Measurements from ENCODE around the gene ADAM21. TPM values are rescaled to one million over a fixed set of nuclear protein-coding genes. Genes with fewer than 3 reads are reported as not detected.

The ADAM21 gene
- total RNA-seq, 1 experiment from 2014 or later = not detected

- Histone ChIP-seq H2BK20ac (ENCODE audit: low read depth, low read length, poor library complexity, severe bottlenecking) (no peak overlapping the region), H3K9me3 (ENCODE audit: control insufficient read depth, low read depth, low read length) (peaks cover 43% of the 10 kb centered on the region), H3K18ac (ENCODE audit: insufficient read length, low read depth, low read length) (no peak overlapping the region), H3K23me2 (ENCODE audit: insufficient read length, low read depth, low read length, poor library complexity, severe bottlenecking) (no peaks in the 10 kb centered on the region), H3K23ac (ENCODE audit: insufficient read length, low read depth, low read length) (no peak overlapping the region), H3K4me2 (ENCODE audit: insufficient read depth, insufficient read length, low read length) (no peak overlapping the region), H3K27ac (ENCODE audit: insufficient read length, low read depth, low read length) (no peak overlapping the region), H2BK12ac (ENCODE audit: insufficient read length, low read depth, low read length) (no peak overlapping the region), H3K27me3 (ENCODE audit: insufficient read depth, low read length) (no peaks in the 10 kb centered on the region), H4K20me1 (ENCODE audit: control insufficient read depth, insufficient read depth, insufficient read length) (no peaks in the 10 kb centered on the region), H2BK15ac (ENCODE audit: low read depth, low read length) (no peak overlapping the region), H3K79me2 (ENCODE audit: insufficient read depth, low read length) (no peaks in the 10 kb centered on the region), H4K91ac (ENCODE audit: insufficient read length, low read depth, low read length) (no peak overlapping the region), H3K9ac (ENCODE audit: extremely low read depth, insufficient read length, low read length) (no peak overlapping the region), H3K56ac (ENCODE audit: insufficient read length, low read depth, low read length) (no peak overlapping the region), H4K5ac (ENCODE audit: insufficient read length, low read depth, low read length) (no peak overlapping the region), H3K79me1 (ENCODE audit: insufficient read depth, low read depth, low read length, poor library complexity, severe bottlenecking) (no peaks in the 10 kb centered on the region), H2AFZ (ENCODE audit: low read length) (no peak overlapping the region), H2BK120ac (ENCODE audit: low read depth, low read length, poor library complexity, severe bottlenecking) (no peak overlapping the region), H3K4ac (ENCODE audit: low read depth, low read length) (no peak overlapping the region), H2BK5ac (ENCODE audit: insufficient read length, low read length) (no peak overlapping the region), H2AK5ac (ENCODE audit: insufficient read length, low read length) (no peak overlapping the region), H3K14ac (ENCODE audit: insufficient read depth, low read length) (no peak overlapping the region), H3K4me1 (ENCODE audit: insufficient read depth, low read length) (no peaks in the 10 kb centered on the region), H3T11ph (ENCODE audit: low read length) (no peak overlapping the region), H4K8ac (replicated peaks; ENCODE audit: insufficient read length, low read depth, low read length) (no peak overlapping the region)
- Mint-ChIP-seq H3K4me3 (no peak overlapping the region), H3K4me1 (peaks cover 2 to 4% of the 10 kb centered on the region in 2 experiments; a peak in 1 of 4 replicates), H3K27me3 (ENCODE audit: low read depth) (peaks cover 6% of the 10 kb centered on the region), H3K36me3 (ENCODE audit: insufficient read depth in 1 of 3, low read depth in 3 of 3) (peaks cover 26 to 47% (median 45%) of the 10 kb centered on the region in 3 experiments), H3K27ac (no peak overlapping the region; a peak in 1 of 7 replicates), H3K9me3 (peaks cover 71 to 72% of the 10 kb centered on the region in 2 experiments)
- TF ChIP-seq CTCF (conservative IDR thresholded peaks at IDR 0.05) = no peak
- WGBS (ENCODE audit: extremely low coverage, insufficient read length, low lambda C conversion rate) = no CpG with 5 or more reads among the region's 3 CpGs
- no peak for DNase-seq
These were observed 10.3 kb upstream of the ADAM21 start for GRCh38 chr14:70441641-70442040.
